Endothelial cell of umbilical vein (primary cell): Measurements from ENCODE around the gene CRYBG2. TPM values are rescaled to one million over a fixed set of nuclear protein-coding genes. Genes with fewer than 3 reads are reported as not detected.

Source experiments
- BruUV-seq: library from RNA; stranded (reverse); fragments of 400-500 nt; replicated peaks from 2 replicates; lab custom pipeline; 2021; lab: Mats Ljungman, UMichigan
- CTCF ChIA-PET: fragments of 300-600, 350-600 bp; sonication (Branson Sonifier 250); formaldehyde crosslinking; loops from one replicate; lab custom pipeline; 2021; ENCODE audit warnings: antibody characterized with exemption, inconsistent platforms; lab: Charles Lee
- POLR2A ChIA-PET: fragments of 300-600, 350-600 bp; sonication (Branson Sonifier 250); formaldehyde crosslinking; loops from one replicate; lab custom pipeline; 2021; ENCODE audit warnings: antibody characterized with exemption, inconsistent platforms; lab: Charles Lee
- DNase-seq: peaks from one replicate; pipeline ENCODE4 v3.0.0-alpha.2; 2011; ENCODE audit warnings: low read depth, low spot score
- FAIRE-seq: peaks from 2 replicates; lab custom pipeline; 2011; peaks lifted over from hg19 to GRCh38; lab: Jason Lieb, UNC
- H2AFZ ChIP-seq: 2 replicates; pipeline ENCODE4 v1.6.0; 2012; ENCODE audit warnings: low read depth, low read length, control low read depth, inconsistent platforms
- H3K27ac ChIP-seq: 2 replicates; pipeline ENCODE4 v1.5.1; 2011; ENCODE audit warnings: low read depth, mild to moderate bottlenecking, control low read depth, low read length, moderate library complexity; ENCODE audit not compliant: insufficient read depth
- H3K27me3 ChIP-seq, 2 experiments: 2 replicates each; pipeline versions ENCODE4 v1.6.0 to v1.6.1; 2011; ENCODE audit warnings: low read length in 2 of 2, mixed read lengths in 1 of 2; ENCODE audit not compliant: control insufficient read depth in 2 of 2, insufficient read depth in 2 of 2
- H3K36me3 ChIP-seq, 2 experiments: 2 replicates in 1 of 2; 3 replicates in 1 of 2; pipeline ENCODE4 v1.5.1; 2011; ENCODE audit warnings: low read length in 2 of 2, mild to moderate bottlenecking in 1 of 2, moderate library complexity in 1 of 2; ENCODE audit not compliant: control insufficient read depth in 2 of 2, insufficient read depth in 2 of 2; ENCODE audit errors: extremely low read depth in 1 of 2
- H3K4me1 ChIP-seq: 3 replicates; pipeline ENCODE4 v1.5.1; 2011; ENCODE audit warnings: mild to moderate bottlenecking, low read length; ENCODE audit not compliant: control insufficient read depth, insufficient read depth; ENCODE audit errors: extremely low read depth
- H3K4me2 ChIP-seq: 2 replicates; pipeline ENCODE4 v1.6.1; 2011; ENCODE audit warnings: low read length, control low read depth, mixed read lengths; ENCODE audit not compliant: insufficient read depth
- H3K4me3 ChIP-seq, 3 experiments: fragments of 200-600 bp in 1 of 3; sonication (generic), shearing (Covaris generic) in 1 of 3; replicated peaks in 1 of 3; 2 replicates each; pipeline ENCODE4 v1.5.1; 2011 to 2016; ENCODE audit warnings: control low read depth in 3 of 3, low read length in 3 of 3, mild to moderate bottlenecking in 2 of 3, inconsistent platforms in 1 of 3, low read depth in 1 of 3, moderate library complexity in 1 of 3; ENCODE audit not compliant: insufficient read depth in 1 of 3
- H3K79me2 ChIP-seq: 2 replicates; pipeline ENCODE4 v1.6.0; 2012; ENCODE audit warnings: low read length, inconsistent platforms; ENCODE audit not compliant: control insufficient read depth, insufficient read depth
- H3K9ac ChIP-seq: replicated peaks from 2 replicates; pipeline ENCODE3; 2011; ENCODE audit warnings: low read length, control low read depth; ENCODE audit not compliant: insufficient read depth; ENCODE audit errors: extremely low read depth
- H3K9me1 ChIP-seq: replicated peaks from 3 replicates; pipeline ENCODE4 v1.6.0; 2011; ENCODE audit warnings: mild to moderate bottlenecking, low read length; ENCODE audit not compliant: control insufficient read depth, insufficient read depth; ENCODE audit errors: extremely low read depth
- H3K9me3 ChIP-seq: replicated peaks from 2 replicates; pipeline ENCODE4 v1.5.1; 2012; ENCODE audit warnings: low read length, inconsistent platforms; ENCODE audit not compliant: control insufficient read depth, insufficient read depth
- H4K20me1 ChIP-seq: replicated peaks from 2 replicates; pipeline ENCODE3; 2011; ENCODE audit warnings: mild to moderate bottlenecking, low read length; ENCODE audit not compliant: control insufficient read depth, insufficient read depth; ENCODE audit errors: extremely low read depth
- CTCF ChIP-seq, 2 donors: IDR thresholded peaks; 1 replicate in 1 of 2; 2 replicates in 1 of 2; pipeline ENCODE4 v1.5.1; 2011; ENCODE audit warnings: low read length in 2 of 2, mild to moderate bottlenecking in 2 of 2, moderate library complexity in 2 of 2, control low read depth in 1 of 2, inconsistent platforms in 1 of 2, low read depth in 1 of 2; ENCODE audit not compliant: insufficient read depth in 1 of 2; ENCODE audit errors: extremely low read depth in 1 of 2
- EZH2 ChIP-seq: IDR thresholded peaks from 2 replicates; pipeline ENCODE4 v1.6.1; 2012; ENCODE audit warnings: borderline replicate concordance, low read depth, mild to moderate bottlenecking, moderate library complexity, low read length, inconsistent platforms; ENCODE audit not compliant: severe bottlenecking
- FOS ChIP-seq: IDR thresholded peaks from 2 replicates; pipeline ENCODE4 v1.6.1; 2011; ENCODE audit warnings: mild to moderate bottlenecking, low read length, moderate library complexity, borderline replicate concordance; ENCODE audit not compliant: insufficient read depth
- GATA2 ChIP-seq: IDR thresholded peaks from 2 replicates; pipeline ENCODE4 v1.7.0; 2011; ENCODE audit warnings: low read depth, mild to moderate bottlenecking, moderate library complexity, mixed read lengths, low read length; ENCODE audit not compliant: insufficient read length, insufficient read depth
- JUN ChIP-seq: IDR thresholded peaks from 2 replicates; pipeline ENCODE4 v1.6.1; 2011; ENCODE audit warnings: borderline replicate concordance, low read depth; ENCODE audit not compliant: insufficient read length, insufficient read depth
- MAX ChIP-seq: IDR thresholded peaks from 2 replicates; pipeline ENCODE4 v1.6.1; 2011; ENCODE audit not compliant: insufficient read depth, insufficient read length
- MYC ChIP-seq: IDR thresholded peaks from one replicate; pipeline ENCODE4 v1.6.1; 2011; ENCODE audit warnings: mild to moderate bottlenecking, low read depth, low read length
- POLR2A ChIP-seq: IDR thresholded peaks from 2 replicates; pipeline ENCODE4 v1.6.1; 2012; ENCODE audit warnings: low read depth, mild to moderate bottlenecking, control low read depth, low read length
- POLR2AphosphoS5 ChIP-seq: IDR thresholded peaks from 2 replicates; pipeline ENCODE4 v1.6.1; 2012; ENCODE audit warnings: low read depth, mild to moderate bottlenecking, control low read depth, low read length, moderate library complexity; ENCODE audit not compliant: insufficient read depth
- dilution Hi-C: fragments of 300-500 bp; cut with MboI; formaldehyde crosslinking; loops from one replicate; pipeline ENCODE4 v1.15.0; 2019; ENCODE audit warnings: low sequenced_read_pairs; ENCODE audit not compliant: extremely low pct_ligation_motif_present
- intact Hi-C: fragments of 100-400 bp; cut with micrococcal nuclease; formaldehyde crosslinking; loops from one replicate; pipeline ENCODE4 v1.10.0; 2022
- polyA plus RNA-seq, 4 experiments: library from polyadenylated mRNA; depleted of rRNA in 3 of 4; stranded (reverse) in 3 of 4; unstranded in 1 of 4; fragments of >200 nt; gene quantifications; 2 replicates each; pipeline versions ENCODE4 v1.2.1 to v1.2.3, GENCODE V29; 2011 to 2012; ENCODE audit warnings: missing spikeins in 1 of 4
- total RNA-seq: library from RNA; stranded (reverse); gene quantifications from 2 replicates; pipeline ENCODE4 v1.2.3, GENCODE V29; 2021

The CRYBG2 gene
- total and polyA plus RNA-seq, 2 donors (not counting 3 experiments of a cell fraction or from before 2014, with no cell fraction given) = not detected

- dilution Hi-C loops = no loop called here
- BruUV-seq = no TSS peak
- no peak overlapping the region for H3K9ac ChIP-seq
- FAIRE-seq = no peak
- ChIA-PET POLR2A (no interaction called here), CTCF (interaction anchor here (1.0 to 3.2 kb wide), 8 partner anchors 12 to 327 kb away, joined by 3 to 16 read pairs (median 10); no protein-coding TSS in a partner anchor)
- no peak for DNase-seq
- no peaks in the 10 kb centered on the region for H3K4me1 ChIP-seq
- intact Hi-C loops = loop anchor here (2.0 to 5.0 kb wide), 2 partner anchors 40 to 88 kb away; no protein-coding TSS in a partner anchor
- no peaks in the 10 kb centered on the region for H3K9me1 ChIP-seq
- peaks cover 23 to 25% of the 10 kb centered on the region in 2 experiments for H3K27me3 ChIP-seq
- H3K9me3 ChIP-seq = no peaks in the 10 kb centered on the region
- no peak overlapping the region for H3K4me2 ChIP-seq
- H2AFZ ChIP-seq = no peak overlapping the region
- TF ChIP-seq CTCF (IDR thresholded peaks at IDR 0.05; ENCODE audit: extremely low read depth in 1 of 2, insufficient read depth in 1 of 2, low read depth in 1 of 2, low read length in 2 of 2) = no peak
- no peak for TF ChIP-seq GATA2
- TF ChIP-seq POLR2A = no peak
- no peak for TF ChIP-seq JUN
- no peak for TF ChIP-seq EZH2
- no peak for TF ChIP-seq MYC
- TF ChIP-seq POLR2AphosphoS5 = no peak
- TF ChIP-seq MAX = no peak
- TF ChIP-seq FOS = no peak
- no peaks in the 10 kb centered on the region for H4K20me1 ChIP-seq
- H3K36me3 ChIP-seq = no peaks in the 10 kb centered on the region
- no peak overlapping the region for H3K4me3 ChIP-seq
- no peak overlapping the region for H3K27ac ChIP-seq
- no peaks in the 10 kb centered on the region for H3K79me2 ChIP-seq
These were observed 8.4 kb upstream of the CRYBG2 start for GRCh38 chr1:26362331-26362730.
